Activated CD8-positive, alpha-beta T cell treated with anti-CD3 and anti-CD28 coated beads, Interleukin-2, amount 10 ng/mL, durations not matched to agents 7 days and 5 days (primary cell): ENCODE results near the gene TULP4. TPM values are rescaled to one million over a fixed set of nuclear protein-coding genes. Genes with fewer than 3 reads are reported as not detected.
"Not testable (repeated sequence)": the region's sequence is repeated elsewhere in the genome, so short reads cannot be mapped to it uniquely, and the experiment has no call there.

Experiments
- ATAC-seq: fragments of 150-1000 bp; cut with Tn5 transposase; one replicate; pipeline ENCODE4 v1.10.0; 2021; ENCODE audit warnings: moderate library complexity
- CTCF ChIA-PET: fragments of 350-600 bp; sonication (Branson Sonifier 250); formaldehyde crosslinking; loops from one replicate; lab custom pipeline; 2021; ENCODE audit warnings: antibody characterized with exemption; lab: Charles Lee
- POLR2A ChIA-PET: fragments of 350-600 bp; sonication (Branson Sonifier 250); formaldehyde crosslinking; loops from one replicate; lab custom pipeline; 2021; ENCODE audit warnings: antibody characterized with exemption; lab: Charles Lee
- DNase-seq: peaks from one replicate; pipeline ENCODE4 v3.0.0-alpha.2; 2020
- H3K27ac Mint-ChIP-seq: one replicate; pipeline ENCODE4 v1.8.0; 2021; ENCODE audit warnings: mild to moderate bottlenecking, mixed read lengths
- H3K27me3 Mint-ChIP-seq: one replicate; pipeline ENCODE4 v1.8.0; 2021; ENCODE audit warnings: low read depth, mixed read lengths
- H3K36me3 Mint-ChIP-seq: one replicate; pipeline ENCODE4 v1.8.0; 2021; ENCODE audit warnings: low read depth, mixed read lengths
- H3K4me1 Mint-ChIP-seq: one replicate; pipeline ENCODE4 v1.8.0; 2021; ENCODE audit warnings: low read depth, mixed read lengths
- H3K4me3 Mint-ChIP-seq: one replicate; pipeline ENCODE4 v1.8.0; 2021; ENCODE audit warnings: mild to moderate bottlenecking, mixed read lengths
- H3K9me3 Mint-ChIP-seq: one replicate; pipeline ENCODE4 v1.8.0; 2022; ENCODE audit warnings: mixed read lengths; ENCODE audit not compliant: insufficient read depth
- total RNA-seq, 2 experiments: library from RNA; stranded (reverse); gene quantifications; one replicate each; pipeline ENCODE4 v1.2.3, GENCODE V29; 2021

The TULP4 gene
- total RNA-seq, 2 experiments from 2014 or later: 29.6 to 33.9 TPM

DNA sequence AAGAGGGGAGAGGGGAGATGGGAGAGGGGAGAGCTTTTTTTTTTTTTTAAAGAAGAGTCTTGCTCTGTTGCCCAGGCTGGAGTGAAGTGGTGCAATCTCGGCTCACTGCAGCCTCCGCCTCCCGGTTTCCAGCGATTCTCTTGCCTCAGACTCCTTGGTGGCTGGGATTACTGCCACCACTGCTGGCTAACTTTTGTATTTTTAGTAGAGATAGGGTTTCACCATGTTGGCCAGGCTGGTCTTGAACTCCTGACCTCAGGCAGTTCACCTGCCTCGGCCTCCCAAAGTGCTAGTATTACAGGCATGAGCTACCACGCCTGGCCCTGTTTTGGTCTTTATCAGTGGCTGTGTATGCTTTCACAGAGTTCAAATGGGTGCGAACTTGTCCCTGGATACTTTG lies 38.5 kb downstream of the TULP4 start:
- H3K9me3 Mint-ChIP-seq, ATAC-seq, POLR2A ChIA-PET, CTCF ChIA-PET, H3K27ac Mint-ChIP-seq, H3K4me3 Mint-ChIP-seq, H3K4me1 Mint-ChIP-seq, H3K27me3 Mint-ChIP-seq, DNase-seq: not testable (repeated sequence)
- peaks cover 10% of the 10 kb centered on the region for H3K36me3 Mint-ChIP-seq

DNA sequence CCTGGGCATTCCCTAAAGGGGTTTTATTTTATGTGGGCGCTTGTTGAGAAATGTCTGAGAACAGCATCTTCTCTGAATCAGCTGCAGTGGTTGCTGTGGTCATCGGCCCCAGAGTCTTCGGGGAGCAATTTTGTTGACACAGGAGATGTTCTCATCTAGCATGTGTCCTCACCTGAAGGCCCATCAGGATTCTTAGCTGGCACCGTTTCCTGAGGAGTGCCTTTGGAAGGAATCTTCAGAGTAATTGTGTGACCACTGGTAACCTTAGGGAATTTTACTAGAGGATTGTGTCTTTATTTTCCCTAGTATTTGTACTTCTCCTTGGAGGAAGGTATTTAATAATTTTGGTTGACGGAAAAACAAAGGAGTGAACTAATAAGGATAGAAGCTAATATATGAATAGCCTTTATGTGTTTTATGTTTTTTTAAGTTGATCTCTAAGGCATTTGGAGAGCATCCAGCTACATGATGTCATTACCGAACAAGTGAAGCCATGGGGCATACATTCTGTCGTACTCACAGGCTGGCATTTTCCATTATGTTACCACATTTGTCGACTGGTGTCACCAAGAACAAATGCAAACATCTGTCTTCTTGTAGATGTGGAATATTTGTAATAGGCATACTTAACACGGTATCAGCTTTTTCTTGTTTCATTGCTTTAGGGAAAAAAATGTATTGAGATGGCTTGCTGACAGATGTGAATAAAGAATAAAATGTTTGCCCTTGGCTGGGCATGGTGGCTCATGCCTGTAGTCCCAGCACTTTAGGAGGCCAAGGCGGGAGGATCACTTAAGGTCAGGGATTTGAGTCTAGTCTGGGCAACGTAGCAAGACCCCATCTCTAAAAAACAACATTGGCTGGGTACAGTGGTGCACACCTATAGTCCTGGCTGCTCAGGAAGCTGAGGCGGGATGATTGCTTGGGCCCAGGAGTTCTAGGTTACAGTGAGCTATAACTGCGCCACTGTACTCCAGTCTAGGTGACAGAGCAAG lies 41.9 kb downstream of the TULP4 start:
- Mint-ChIP-seq H3K27me3 (no peaks in the 10 kb centered on the region), H3K4me3 (no peak overlapping the region), H3K4me1 (peaks cover 29% of the 10 kb centered on the region), H3K9me3 (no peaks in the 10 kb centered on the region), H3K36me3 (no peaks in the 10 kb centered on the region), H3K27ac (no peak overlapping the region)
- DNase-seq (no peak), ATAC-seq (no peak)
- ChIA-PET POLR2A (no interaction called here), CTCF (interaction anchor here (0.6 to 1.2 kb wide), 2 partner anchors 133 kb away, joined by 4 to 6 read pairs; no protein-coding TSS in a partner anchor)

DNA sequence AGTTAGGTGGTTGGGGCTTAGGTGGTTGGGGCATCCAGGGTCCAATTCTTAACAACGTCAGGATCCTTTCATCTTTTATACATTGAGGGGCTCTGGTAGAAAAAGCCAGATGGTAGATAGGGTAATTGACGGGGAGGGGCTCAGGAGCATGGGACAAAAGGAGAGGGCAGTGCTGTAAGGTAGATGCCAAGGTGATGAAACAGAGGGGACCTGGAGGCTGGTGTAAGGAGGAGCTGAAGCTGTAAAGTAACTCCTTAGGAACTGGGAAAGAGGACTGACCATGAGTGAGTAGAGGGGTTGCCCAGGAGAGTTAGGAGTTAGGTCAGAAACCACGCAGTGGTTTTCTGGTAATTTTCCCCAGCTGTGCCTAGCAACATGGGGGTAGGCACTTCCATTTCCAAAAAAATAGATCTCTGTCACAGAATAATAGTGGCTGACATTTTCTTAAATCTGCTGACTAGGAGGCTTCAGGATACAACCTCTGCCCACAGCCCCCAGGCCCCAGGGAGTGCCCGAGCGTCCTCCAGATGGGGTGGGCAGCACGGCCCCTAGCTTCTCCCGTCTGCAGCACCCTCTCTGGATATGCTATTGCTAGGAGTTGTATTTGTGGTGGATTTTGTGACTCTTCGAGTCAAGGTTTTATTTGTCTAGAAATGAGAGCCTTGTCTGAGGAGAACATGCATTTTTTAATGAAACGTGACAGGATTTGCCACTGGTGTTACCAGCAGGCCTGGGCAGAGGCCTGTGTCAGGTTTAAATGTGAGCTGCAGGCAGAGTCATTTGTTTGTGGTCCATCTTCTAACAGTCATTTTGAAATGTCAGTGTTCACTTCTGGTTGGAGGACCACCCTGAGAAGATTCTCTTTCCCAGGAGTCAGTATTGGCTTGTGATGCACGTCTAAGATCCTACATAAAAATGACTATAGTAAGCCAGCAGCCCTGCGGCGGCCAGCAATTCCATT lies 44.6 kb downstream of the TULP4 start:
- Mint-ChIP-seq H3K9me3 (no peaks in the 10 kb centered on the region), H3K4me1 (peaks cover 32% of the 10 kb centered on the region), H3K27me3 (no peaks in the 10 kb centered on the region), H3K4me3 (no peak overlapping the region), H3K36me3 (no peaks in the 10 kb centered on the region), H3K27ac (peak overlapping the region; percentile 16)
- no peak for ATAC-seq
- ChIA-PET POLR2A (no interaction called here), CTCF (no interaction called here)
- no peak for DNase-seq

- CTCF ChIA-PET: no interaction called here
- no peaks in the 10 kb centered on the region for H3K9me3 Mint-ChIP-seq
- POLR2A ChIA-PET: no interaction called here
- H3K4me3 Mint-ChIP-seq: no peak overlapping the region
- H3K27me3 Mint-ChIP-seq: no peaks in the 10 kb centered on the region
- DNase-seq (no peak), ATAC-seq (no peak)
- H3K4me1 Mint-ChIP-seq: peaks cover 34% of the 10 kb centered on the region
- no peaks in the 10 kb centered on the region for H3K36me3 Mint-ChIP-seq
- H3K27ac Mint-ChIP-seq: peak overlapping the region; percentile 53
Observed at GRCh38 chr6:158357570-158358216, 45.4 kb downstream of the TULP4 start.

- no peak for DNase-seq
- peaks cover 34% of the 10 kb centered on the region for H3K4me1 Mint-ChIP-seq
Observed at GRCh38 chr6:158358450-158359077, 46.3 kb downstream of the TULP4 start.

GRCh38 chr6:158361068-158361467 lies 48.8 kb downstream of the TULP4 start:
- POLR2A ChIA-PET: no interaction called here

More at GRCh38 chr6:158358450-158359077, 46.3 kb downstream of the TULP4 start:
- H3K9me3 Mint-ChIP-seq: no peaks in the 10 kb centered on the region
- ChIA-PET CTCF (no interaction called here), POLR2A (no interaction called here)
- H3K4me3 Mint-ChIP-seq: no peak overlapping the region
- no peaks in the 10 kb centered on the region for H3K27me3 Mint-ChIP-seq
- ATAC-seq: no peak
- no peaks in the 10 kb centered on the region for H3K36me3 Mint-ChIP-seq
- no peak overlapping the region for H3K27ac Mint-ChIP-seq

DNA sequence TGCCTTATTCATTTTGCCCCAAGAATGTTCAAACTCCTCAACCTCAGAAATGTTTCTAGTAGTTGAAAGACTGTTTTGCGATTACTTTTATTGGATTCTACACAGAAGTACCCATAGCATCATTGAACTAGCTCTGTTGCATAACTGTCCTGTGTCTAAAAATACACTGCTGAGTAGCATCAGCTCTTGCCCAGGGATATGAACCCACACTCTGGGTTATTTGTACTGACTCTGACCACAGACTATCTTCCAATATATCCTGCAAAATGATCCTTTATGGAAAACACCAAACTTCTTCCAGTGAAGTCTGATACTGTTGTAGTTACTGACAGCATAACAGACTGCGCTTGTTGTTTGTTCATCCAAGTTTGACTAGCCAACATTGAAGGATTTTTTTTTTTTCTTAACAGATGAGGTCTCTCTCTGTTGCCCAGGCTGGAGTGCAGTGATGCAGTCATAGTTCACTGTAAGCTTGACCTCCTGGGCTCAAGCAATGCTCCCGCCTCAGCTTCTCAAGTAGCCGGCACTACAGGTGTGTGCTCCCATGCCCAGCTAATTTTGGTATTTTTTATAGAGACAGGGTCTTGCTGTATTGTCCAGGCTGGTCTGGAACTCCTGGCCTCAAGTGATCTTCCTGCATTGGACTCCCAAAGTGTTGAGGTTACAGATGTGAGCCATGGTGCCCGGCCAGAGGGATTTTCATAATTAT lies 49.9 kb downstream of the TULP4 start:
- Mint-ChIP-seq H3K36me3 (no peaks in the 10 kb centered on the region), H3K4me1 (peaks cover 32% of the 10 kb centered on the region), H3K27ac (no peak overlapping the region), H3K27me3 (no peaks in the 10 kb centered on the region), H3K9me3 (no peaks in the 10 kb centered on the region), H3K4me3 (no peak overlapping the region)
- POLR2A ChIA-PET: no interaction called here
- ATAC-seq: no peak
- CTCF ChIA-PET: interaction anchor here (1.2 to 1.6 kb wide), 2 partner anchors 49 to 141 kb away, joined by 3 to 10 read pairs; no protein-coding TSS in a partner anchor
- DNase-seq: no peak

More at GRCh38 chr6:158361068-158361467, 48.8 kb downstream of the TULP4 start:
- peaks cover 34% of the 10 kb centered on the region for H3K4me1 Mint-ChIP-seq
- ATAC-seq: no peak
- no peaks in the 10 kb centered on the region for H3K36me3 Mint-ChIP-seq
- H3K27ac Mint-ChIP-seq: no peak overlapping the region
- CTCF ChIA-PET: interaction anchor here (0.7 to 1.6 kb wide), 4 partner anchors 35 to 407 kb away, joined by 3 to 10 read pairs (median 3); no protein-coding TSS in a partner anchor
- no peak for DNase-seq
- no peaks in the 10 kb centered on the region for H3K27me3 Mint-ChIP-seq
- no peaks in the 10 kb centered on the region for H3K9me3 Mint-ChIP-seq
- H3K4me3 Mint-ChIP-seq: no peak overlapping the region

DNA sequence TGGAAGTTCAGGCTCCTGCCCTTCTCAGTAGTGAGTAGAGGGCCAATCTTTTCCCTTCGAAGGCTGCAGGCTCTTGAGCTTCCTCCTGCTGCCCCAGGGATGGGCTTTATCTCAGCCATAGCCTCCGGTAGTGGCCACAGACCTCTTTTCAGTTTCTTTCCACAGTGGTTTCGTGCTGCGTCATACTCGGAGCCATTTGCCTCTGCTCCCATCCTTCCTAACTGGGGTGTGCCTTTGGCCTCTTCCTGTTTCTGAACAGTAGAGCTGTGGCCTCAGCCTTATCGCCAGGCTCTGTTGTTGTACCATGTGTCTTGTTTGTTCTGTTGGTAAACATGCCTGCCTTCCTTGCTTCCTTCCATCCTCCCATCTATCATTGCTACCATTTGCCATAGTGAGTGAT lies 54.1 kb downstream of the TULP4 start:
- ChIA-PET CTCF (no interaction called here), POLR2A (no interaction called here)
- H3K9me3 Mint-ChIP-seq: no peaks in the 10 kb centered on the region
- no peaks in the 10 kb centered on the region for H3K27me3 Mint-ChIP-seq
- DNase-seq (no peak), ATAC-seq (no peak)
- H3K4me3 Mint-ChIP-seq: no peak overlapping the region
- H3K27ac Mint-ChIP-seq: no peak overlapping the region
- peaks cover 11% of the 10 kb centered on the region for H3K4me1 Mint-ChIP-seq
- no peaks in the 10 kb centered on the region for H3K36me3 Mint-ChIP-seq

GRCh38 chr6:158367816-158368215 lies 55.6 kb downstream of the TULP4 start:
- H3K27me3 Mint-ChIP-seq: no peaks in the 10 kb centered on the region
- ChIA-PET CTCF (interaction anchor here (0.9 kb wide), 1 partner anchor 159 kb away, joined by 3 read pairs; no protein-coding TSS in a partner anchor), POLR2A (no interaction called here)
- no peak for ATAC-seq
- no peak overlapping the region for H3K4me3 Mint-ChIP-seq
- H3K4me1 Mint-ChIP-seq: peaks cover 7% of the 10 kb centered on the region
- H3K9me3 Mint-ChIP-seq: no peaks in the 10 kb centered on the region
- no peaks in the 10 kb centered on the region for H3K36me3 Mint-ChIP-seq
- H3K27ac Mint-ChIP-seq: no peak overlapping the region
- no peak for DNase-seq

DNA sequence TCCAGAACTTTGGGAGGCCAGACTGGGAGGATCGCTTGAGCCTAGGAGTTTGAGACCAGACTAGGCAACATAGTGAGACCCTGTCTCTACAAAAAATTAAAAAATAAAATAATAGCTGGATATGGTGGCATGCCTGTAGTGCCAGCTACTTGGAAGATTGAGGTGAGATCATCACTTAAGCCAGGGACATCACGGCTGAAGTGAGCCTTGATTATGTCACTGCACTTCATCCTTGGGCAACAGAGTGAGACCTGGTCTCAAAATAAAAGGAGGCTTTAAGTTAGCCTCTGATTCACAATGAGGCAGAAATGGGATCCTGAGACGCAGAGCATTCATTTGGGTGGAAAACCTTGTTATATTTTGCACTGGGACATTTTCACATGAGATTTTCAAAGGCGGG lies 57.0 kb downstream of the TULP4 start:
- no peaks in the 10 kb centered on the region for H3K36me3 Mint-ChIP-seq
- no peak for DNase-seq
- no peak overlapping the region for H3K4me3 Mint-ChIP-seq
- H3K27me3 Mint-ChIP-seq: no peaks in the 10 kb centered on the region
- peaks cover 7% of the 10 kb centered on the region for H3K4me1 Mint-ChIP-seq
- no peaks in the 10 kb centered on the region for H3K9me3 Mint-ChIP-seq
- CTCF ChIA-PET: interaction anchor here (1.7 kb wide), 1 partner anchor 148 kb away, joined by 3 read pairs; no protein-coding TSS in a partner anchor
- POLR2A ChIA-PET: no interaction called here
- H3K27ac Mint-ChIP-seq: no peak overlapping the region
- no peak for ATAC-seq
